Measurements from ENCODE around the gene TANGO6.

DNA sequence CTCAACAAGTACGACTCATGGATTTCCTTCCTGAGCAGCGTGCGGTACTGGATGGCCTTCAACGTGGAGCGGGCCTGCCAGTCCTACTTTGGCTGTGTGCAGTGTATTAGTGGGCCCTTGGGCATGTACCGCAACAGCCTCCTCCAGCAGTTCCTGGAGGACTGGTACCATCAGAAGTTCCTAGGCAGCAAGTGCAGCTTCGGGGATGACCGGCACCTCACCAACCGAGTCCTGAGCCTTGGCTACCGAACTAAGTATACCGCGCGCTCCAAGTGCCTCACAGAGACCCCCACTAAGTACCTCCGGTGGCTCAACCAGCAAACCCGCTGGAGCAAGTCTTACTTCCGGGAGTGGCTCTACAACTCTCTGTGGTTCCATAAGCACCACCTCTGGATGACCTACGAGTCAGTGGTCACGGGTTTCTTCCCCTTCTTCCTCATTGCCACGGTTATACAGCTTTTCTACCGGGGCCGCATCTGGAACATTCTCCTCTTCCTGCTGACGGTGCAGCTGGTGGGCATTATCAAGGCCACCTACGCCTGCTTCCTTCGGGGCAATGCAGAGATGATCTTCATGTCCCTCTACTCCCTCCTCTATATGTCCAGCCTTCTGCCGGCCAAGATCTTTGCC is 271.1 kb downstream of the TANGO6 start:
- TF ChIP-seq CTCF (IDR thresholded peaks at IDR 0.05) (no peak), POLR2A (IDR thresholded peaks at IDR 0.05) (no peak)
